GM19099 (cell line): Measurements from ENCODE around the gene MBTPS1.

Source experiments
- POLR2A ChIP-seq: IDR thresholded peaks from 3 replicates; pipeline ENCODE4 v1.6.1; 2011; ENCODE audit warnings: low read depth; ENCODE audit not compliant: insufficient read length; ENCODE audit errors: extremely low read depth

Gene MBTPS1

GRCh38 chr16:84005391-84005790 lies 111.4 kb downstream of the MBTPS1 start:
- no peak for TF ChIP-seq POLR2A

GRCh38 chr16:84004442-84004841 lies 112.3 kb downstream of the MBTPS1 start:
- TF ChIP-seq POLR2A: no peak
